OCI-LY7 (cell line): ENCODE results near the gene EP300.
"Not testable (repeated sequence)": the region's sequence is repeated elsewhere in the genome, so short reads cannot be mapped to it uniquely, and the experiment has no call there.

Source experiments
- CTCF ChIP-seq: fragments of 200-600 bp; sonication (generic); conservative IDR thresholded peaks from 2 replicates; pipeline ENCODE4 v1.5.1; 2014; ENCODE audit warnings: mild to moderate bottlenecking, antibody characterized with exemption, low read length, moderate library complexity, mixed read lengths
- EZH2phosphoT487 ChIP-seq: fragments of 200-600 bp; sonication (generic); IDR thresholded peaks from 2 replicates; pipeline ENCODE4 v1.6.1; 2018; ENCODE audit warnings: low read depth, borderline replicate concordance, mild to moderate bottlenecking, mixed run types, antibody characterized with exemption, low read length, moderate library complexity, mixed read lengths

- not testable (repeated sequence) for TF ChIP-seq CTCF, EZH2phosphoT487
Measured at GRCh38 chr22:41048345-41048744, 44.0 kb upstream of the EP300 start.
